HEK293T (cell line): ENCODE data around the gene ZFAND4.

Experiments used
- CTBP1 ChIP-seq: fragments of 450-650 bp; IDR thresholded peaks from 2 replicates; pipeline ENCODE4 v1.6.1; 2016; ENCODE audit warnings: borderline replicate concordance
- HDGF ChIP-seq: fragments of 450-650 bp; IDR thresholded peaks from 2 replicates; pipeline ENCODE4 v1.6.1; 2017; ENCODE audit warnings: antibody characterized with exemption, borderline replicate concordance
- L3MBTL2 ChIP-seq: fragments of 450-650 bp; conservative IDR thresholded peaks from 2 replicates; pipeline ENCODE4 v1.6.1; 2016; ENCODE audit warnings: mild to moderate bottlenecking
- NFRKB ChIP-seq: fragments of 450-650 bp; IDR thresholded peaks from 2 replicates; pipeline ENCODE4 v1.6.1; 2016; ENCODE audit warnings: mild to moderate bottlenecking, moderate library complexity
- PKNOX1 ChIP-seq: fragments of 450-650 bp; IDR thresholded peaks from 2 replicates; pipeline ENCODE4 v1.6.1; 2016
- SP1 ChIP-seq: fragments of 450-650 bp; IDR thresholded peaks from 2 replicates; pipeline ENCODE4 v1.6.1; 2017
- SUZ12 ChIP-seq: fragments of 450-650 bp; IDR thresholded peaks from 2 replicates; pipeline ENCODE4 v1.6.1; 2016; ENCODE audit warnings: mild to moderate bottlenecking
- TARDBP ChIP-seq: fragments of 450-650 bp; IDR thresholded peaks from 2 replicates; pipeline ENCODE4 v1.6.1; 2016
- ZNF384 ChIP-seq: fragments of 450-650 bp; IDR thresholded peaks from 2 replicates; pipeline ENCODE4 v1.6.1; 2016

- TF ChIP-seq SUZ12 (no peak), L3MBTL2 (no peak), PKNOX1 (no peak), ZNF384 (no peak), SP1 (no peak), TARDBP (no peak), CTBP1 (no peak), NFRKB (no peak), HDGF (no peak)
Observed at GRCh38 chr10:45596526-45596925, 76.0 kb downstream of the ZFAND4 start.
